ENCODE data around the gene SPARC.

The SPARC gene

DNA sequence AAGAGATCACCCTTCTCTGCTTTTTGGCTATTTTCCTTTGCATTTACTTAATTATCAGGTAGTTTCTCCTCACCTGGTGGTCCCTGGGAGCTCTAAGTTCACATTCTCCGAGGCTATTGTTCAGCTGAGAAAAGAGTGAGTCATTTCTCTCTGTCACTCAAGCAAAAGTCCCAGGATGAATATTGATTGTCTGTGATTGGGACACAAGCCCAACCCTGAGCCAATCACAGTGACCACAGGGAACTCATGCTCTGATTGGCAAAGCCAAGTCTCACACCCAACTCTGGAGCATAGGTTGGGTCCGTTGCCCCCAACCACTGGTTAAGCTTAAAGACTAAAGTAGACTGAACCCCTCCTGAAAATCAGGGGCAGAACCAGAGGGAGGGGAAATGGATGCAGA lies 67.8 kb downstream of the SPARC start:
- no peak for DNase-seq

DNA sequence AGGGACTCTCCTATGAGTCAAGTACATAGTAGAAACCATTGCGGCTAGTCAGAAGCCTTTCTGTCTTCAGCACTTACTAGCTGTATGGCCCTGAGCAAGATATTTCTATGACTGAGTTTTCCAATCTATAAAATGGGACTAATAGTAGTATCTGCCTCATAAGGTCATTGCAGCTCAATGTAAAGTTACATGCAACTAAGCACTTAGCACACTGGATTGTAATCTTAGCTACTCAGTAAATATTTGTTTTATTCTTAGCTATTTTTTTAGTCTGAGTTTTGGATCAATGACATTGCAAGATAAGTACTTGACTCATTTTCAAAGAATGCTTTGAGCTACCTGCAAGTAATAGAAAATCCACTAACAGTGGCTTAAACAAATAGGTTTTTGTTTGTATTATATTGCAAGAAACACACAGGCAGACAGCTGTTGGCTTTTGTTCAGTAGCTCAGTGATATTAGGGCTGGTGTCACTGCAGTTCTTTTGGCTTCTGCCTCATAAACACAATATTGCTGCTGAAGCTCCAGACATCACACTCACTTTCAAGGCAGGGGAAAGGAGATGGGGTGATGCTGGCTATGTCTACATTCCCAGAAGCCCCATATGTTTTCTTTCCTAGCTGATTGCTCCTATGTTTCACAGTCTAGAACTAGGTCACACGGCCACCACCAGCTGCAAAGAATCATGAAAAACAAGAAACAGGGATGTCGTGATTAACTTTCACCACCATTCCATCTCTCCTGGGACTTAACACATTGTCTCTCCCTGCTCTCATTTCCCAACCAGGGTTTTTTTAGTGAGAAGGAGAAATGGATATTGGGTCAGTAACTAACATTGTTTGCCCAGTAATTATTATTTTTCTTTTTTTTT lies 68.6 kb downstream of the SPARC start:
- no peak for DNase-seq

DNA sequence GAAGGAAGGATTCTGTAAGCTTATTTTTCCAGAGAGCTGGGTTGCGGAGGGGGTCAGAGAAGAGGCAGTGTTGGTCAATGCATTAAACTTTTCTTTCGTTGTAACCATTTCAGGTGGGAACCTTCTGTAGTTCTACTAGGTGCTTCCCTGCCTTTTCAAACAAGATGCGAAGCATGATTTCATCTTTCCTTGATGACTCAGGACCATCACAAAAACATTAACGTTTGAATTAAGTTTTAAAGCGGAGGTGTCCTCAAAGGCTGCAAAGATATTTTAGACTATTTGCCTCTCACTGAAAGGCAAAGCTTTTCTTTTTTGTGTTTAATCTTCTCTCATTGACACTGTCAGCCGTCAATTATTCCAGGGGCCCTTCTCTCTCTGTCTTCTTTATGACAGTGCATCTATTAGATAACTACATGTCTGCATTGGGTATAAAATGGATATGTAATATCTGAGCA lies 69.3 kb downstream of the SPARC start:
- no peak for DNase-seq

DNA sequence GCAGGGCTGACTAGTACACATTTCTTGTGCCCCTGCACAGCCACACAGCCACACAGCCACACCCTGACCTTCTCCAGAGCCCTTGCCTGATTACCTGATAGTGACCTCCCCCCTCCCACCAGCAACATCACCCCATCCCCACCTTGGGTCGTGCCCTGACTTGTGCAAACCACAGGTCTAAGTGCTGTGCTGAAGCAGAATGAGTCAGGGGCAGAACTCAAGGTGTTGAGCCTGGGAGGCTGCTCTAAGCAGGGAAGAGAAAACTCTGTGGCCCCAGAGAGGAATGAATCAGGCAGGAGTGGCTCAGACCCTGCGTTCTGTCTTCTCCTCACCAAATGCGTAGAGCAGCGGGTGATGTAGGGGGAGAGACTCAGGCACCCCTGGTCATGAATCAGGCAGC lies 71.3 kb downstream of the SPARC start:
- no peak for DNase-seq

DNA sequence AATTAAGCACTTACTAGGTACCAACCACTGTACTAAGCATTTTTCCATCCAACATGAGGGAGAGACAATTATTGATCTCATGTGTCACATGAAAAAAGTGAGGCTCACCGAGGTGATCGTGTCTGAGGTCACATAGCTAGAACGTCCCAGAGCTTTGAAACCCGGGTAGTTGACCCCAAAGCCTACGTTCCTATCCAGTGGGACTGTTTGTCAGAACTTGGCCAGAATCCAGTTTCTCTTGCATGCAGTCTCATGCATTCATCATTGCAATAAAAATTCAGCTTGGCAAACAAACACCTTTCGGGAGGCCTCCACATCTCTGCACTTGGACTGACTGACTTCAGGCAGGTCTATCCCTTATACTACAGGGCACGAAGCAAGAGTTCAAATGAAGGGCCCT lies 72.2 kb downstream of the SPARC start:
- DNase-seq = no peak

DNA sequence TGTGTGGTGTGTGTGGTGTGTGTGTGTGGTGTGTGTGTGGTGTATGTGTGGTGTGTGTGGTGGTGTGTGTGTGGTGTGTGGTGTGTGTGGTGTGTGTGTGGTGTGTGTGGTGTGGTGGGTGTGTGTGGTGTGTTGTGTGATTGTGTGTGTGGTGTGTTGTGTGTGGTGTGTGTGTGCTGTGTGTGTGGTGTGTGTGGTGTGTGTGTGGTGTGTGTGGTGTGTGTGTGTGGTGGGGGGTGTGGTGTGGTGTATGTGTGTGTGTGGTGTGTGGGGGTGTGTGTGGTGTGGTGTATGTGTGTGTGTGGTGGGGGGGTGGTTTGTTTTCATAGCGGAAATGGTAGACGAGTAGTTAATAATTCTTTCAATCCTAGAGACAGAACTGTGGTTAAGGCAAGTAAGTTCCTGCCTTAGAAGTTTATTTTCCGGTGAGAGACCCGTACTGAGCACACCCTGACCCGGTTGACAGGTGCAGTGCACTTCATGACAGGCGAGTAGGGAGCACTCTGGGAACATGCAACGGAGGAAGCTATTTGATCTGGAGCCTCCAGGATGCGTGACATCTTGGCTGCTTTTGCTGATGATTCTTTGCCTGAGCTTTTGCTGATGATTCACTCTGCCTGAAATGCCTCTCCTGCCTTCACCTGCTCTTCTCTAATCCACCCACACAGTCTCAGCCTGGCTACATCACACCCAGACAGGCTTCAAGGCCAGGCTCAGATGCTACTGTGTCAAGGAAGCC lies 73.9 kb downstream of the SPARC start:
- DNase-seq = no peak

DNA sequence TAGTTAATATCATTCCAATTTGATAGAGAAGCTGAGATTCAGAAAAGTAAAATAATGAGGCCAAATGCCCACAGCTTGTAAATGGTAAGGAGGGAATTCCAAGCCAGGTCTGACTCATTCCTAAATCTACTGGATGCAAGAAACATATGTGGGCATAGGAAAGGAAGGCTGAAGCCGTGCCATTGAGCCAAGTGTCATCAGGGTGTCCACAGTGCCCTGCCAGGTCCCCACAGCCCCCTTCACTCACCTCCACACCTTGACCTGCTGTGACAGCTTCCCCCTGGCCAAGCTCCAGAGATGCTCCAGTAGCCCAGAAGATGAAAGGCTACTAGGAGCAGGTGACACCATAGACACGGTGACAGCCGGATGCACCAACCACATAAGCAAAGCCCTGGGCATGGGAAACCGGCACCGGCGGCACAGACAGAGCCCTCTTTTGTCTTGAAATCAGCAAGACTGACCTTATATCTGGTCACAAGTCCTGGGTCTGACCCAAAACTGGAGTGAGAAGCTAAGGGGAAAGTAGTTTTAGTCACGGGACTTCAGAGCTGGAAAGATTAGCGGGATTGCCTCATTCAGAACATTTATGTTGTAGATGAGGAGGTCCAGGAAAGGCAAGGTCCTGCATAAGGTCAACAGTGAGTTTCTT lies 75.5 kb downstream of the SPARC start:
- DNase-seq = no peak
